HepG2 (cell line): ENCODE results near the gene SPACDR. TPM values are rescaled to one million over a fixed set of nuclear protein-coding genes. Genes with fewer than 3 reads are reported as not detected.

Source experiments
- ATAC-seq: fragments of 200-7000 bp; cut with Tn5 transposase; 3 replicates; pipeline ENCODE4 v1.9.1; 2020; ENCODE audit warnings: mild to moderate bottlenecking, moderate library complexity
- BruUV-seq: library from RNA; stranded (reverse); fragments of 400-500 nt; replicated peaks from 2 replicates; lab custom pipeline; 2021; lab: Mats Ljungman, UMichigan
- CTCF ChIA-PET: fragments of 300-600 bp; formaldehyde crosslinking; extraction: SDS; loops from one replicate; lab custom pipeline; 2021; ENCODE audit warnings: low total read pairs, inconsistent platforms, low intra/inter-chr PET ratio; lab: Yijun Ruan, JAX
- POLR2A ChIA-PET: fragments of 350-600 bp; sonication (Branson Sonifier 250); formaldehyde crosslinking; loops from one replicate; lab custom pipeline; 2020; ENCODE audit warnings: antibody characterized with exemption, inconsistent platforms; lab: Yijun Ruan, JAX
- DNase-seq: peaks from one replicate; pipeline ENCODE4 v3.0.0-alpha.2; 2015; ENCODE audit warnings: low spot score
- FAIRE-seq: peaks from 3 replicates; lab custom pipeline; 2011; peaks lifted over from hg19 to GRCh38; lab: Jason Lieb, UNC
- H2AFZ ChIP-seq: one replicate; pipeline ENCODE4 v1.6.1; 2011; ENCODE audit warnings: low read length, inconsistent platforms
- H3K27ac ChIP-seq: fragments of 300-600 bp; 3 replicates; pipeline ENCODE4 v1.8.0; 2011; ENCODE audit warnings: mixed run types, mild to moderate bottlenecking, mixed read lengths, low read length, inconsistent platforms; ENCODE audit not compliant: insufficient read depth; ENCODE audit errors: extremely low read length
- H3K27me3 ChIP-seq, 2 experiments: fragments of 200-600 bp in 1 of 2; 2 replicates in 1 of 2; 3 replicates in 1 of 2; pipeline versions ENCODE4 v1.6.0 to v1.8.0; 2011; ENCODE audit warnings: low read length in 2 of 2, mild to moderate bottlenecking in 2 of 2, moderate library complexity in 2 of 2, inconsistent platforms in 1 of 2; ENCODE audit not compliant: insufficient read depth in 2 of 2, control insufficient read depth in 1 of 2
- H3K36me3 ChIP-seq, 2 experiments: fragments of 200-600 bp in 1 of 2; replicated peaks in 1 of 2; 2 replicates in 1 of 2; 3 replicates in 1 of 2; pipeline versions ENCODE4 v1.5.1 to v1.8.0; 2011; ENCODE audit warnings: low read length in 2 of 2, inconsistent platforms in 1 of 2; ENCODE audit not compliant: insufficient read depth in 2 of 2, control insufficient read depth in 1 of 2
- H3K4me1 ChIP-seq: 2 replicates; pipeline ENCODE4 v1.5.1; 2012; ENCODE audit warnings: low read length, inconsistent platforms; ENCODE audit not compliant: insufficient read depth
- H3K4me2 ChIP-seq: 2 replicates; pipeline ENCODE4 v1.6.0; 2011; ENCODE audit warnings: low read depth, low read length, inconsistent platforms
- H3K4me3 ChIP-seq, 3 experiments: fragments of 200-600 bp in 1 of 3; sonication (generic), shearing (Covaris generic) in 1 of 3; replicated peaks in 1 of 3; 2 replicates each; pipeline ENCODE4 v1.5.1; 2011 to 2016; ENCODE audit warnings: low read length in 3 of 3, inconsistent platforms in 2 of 3, low read depth in 2 of 3, mild to moderate bottlenecking in 2 of 3, control low read depth in 1 of 3, mixed read lengths in 1 of 3; ENCODE audit not compliant: insufficient read depth in 1 of 3
- H3K79me2 ChIP-seq: one replicate; pipeline ENCODE4 v1.6.1; 2011; ENCODE audit warnings: low read length, inconsistent platforms; ENCODE audit not compliant: insufficient read depth
- H3K9ac ChIP-seq: 2 replicates; pipeline ENCODE4 v1.6.0; 2011; ENCODE audit warnings: mild to moderate bottlenecking, low read depth, low read length, inconsistent platforms; ENCODE audit not compliant: insufficient read depth
- H3K9me3 ChIP-seq: 2 replicates; pipeline ENCODE4 v1.5.1; 2012; ENCODE audit warnings: mild to moderate bottlenecking, low read length
- H4K20me1 ChIP-seq: 2 replicates; pipeline ENCODE4 v1.6.0; 2011; ENCODE audit warnings: inconsistent platforms, mild to moderate bottlenecking, low read length, moderate library complexity; ENCODE audit not compliant: insufficient read depth
- HDAC2 ChIP-seq: sonication (generic); formaldehyde crosslinking; IDR thresholded peaks from 2 replicates; pipeline ENCODE4 v1.4.0; 2020; ENCODE audit warnings: missing genetic modification reagents
- HOXD1 ChIP-seq: sonication (generic); formaldehyde crosslinking; IDR thresholded peaks from 2 replicates; pipeline ENCODE4 v1.5.0; 2020; ENCODE audit warnings: missing genetic modification reagents
- NFYC ChIP-seq: IDR thresholded peaks from 2 replicates; pipeline ENCODE4 v1.6.1; 2016; ENCODE audit warnings: missing genetic modification reagents, missing compliant biosample characterization
- PHF21A ChIP-seq: sonication (generic); formaldehyde crosslinking; IDR thresholded peaks from 2 replicates; pipeline ENCODE4 v1.5.0; 2020; ENCODE audit warnings: mild to moderate bottlenecking, missing genetic modification reagents
- PITX1 ChIP-seq: sonication (generic); formaldehyde crosslinking; IDR thresholded peaks from 2 replicates; pipeline ENCODE4 v1.5.1; 2020; ENCODE audit warnings: mild to moderate bottlenecking, missing genetic modification reagents
- RFXAP ChIP-seq: sonication (generic); formaldehyde crosslinking; IDR thresholded peaks from 2 replicates; pipeline ENCODE4 v1.4.0; 2020; ENCODE audit warnings: missing genetic modification reagents, borderline replicate concordance
- ZNF326 ChIP-seq: sonication (generic); formaldehyde crosslinking; IDR thresholded peaks from 2 replicates; pipeline ENCODE4 v1.4.0; 2020; ENCODE audit warnings: missing genetic modification reagents, borderline replicate concordance
- WGBS: methylation state at CpG from one replicate; pipeline ENCODE4 v1.1.6; 2017; ENCODE audit warnings: low lambda C conversion rate; 5-methylcytosine and 5-hydroxymethylcytosine counted together
- in situ Hi-C: cut with HindIII; loops from 2 replicates; pipeline ENCODE4 v1.10.0; 2017; ENCODE audit warnings: low pct_unique_long_range_greater_than_20kb; ENCODE audit not compliant: extremely low pct_ligation_motif_present
- intact Hi-C: fragments of 100-400 bp; cut with micrococcal nuclease; formaldehyde crosslinking; loops from one replicate; pipeline ENCODE4 v1.10.0; 2022; ENCODE audit not compliant: unreplicated experiment
- polyA plus RNA-seq, 8 experiments: library from polyadenylated mRNA; depleted of rRNA in 3 of 8; stranded (reverse) in 7 of 8; unstranded in 1 of 8; fragments of >200 nt; fragmentation: Illumina TruSeq in 4 of 8; extraction: Trizol in 4 of 8; gene quantifications; 2 replicates each; pipeline versions ENCODE4 v1.2.1 to v1.2.3, GENCODE V29; 2011 to 2016; ENCODE audit warnings: low read depth in 4 of 8, missing spikeins in 1 of 8, mixed read lengths in 1 of 8; ENCODE audit not compliant: insufficient read depth in 1 of 8
- total RNA-seq, 5 experiments: library from RNA; depleted of rRNA; stranded (reverse); fragments of >200 nt; fragmentation: Illumina TruSeq; extraction: Trizol; gene quantifications; 2 replicates each; pipeline ENCODE4 v1.2.3, GENCODE V29; 2016; ENCODE audit warnings: low read depth in 1 of 5
- TF ChIP-seq, protein P1 (sequence below): sonication (generic); formaldehyde crosslinking; IDR thresholded peaks from 2 replicates; pipeline ENCODE4 v1.9.0; 2021; ENCODE audit warnings: missing genetic modification reagents, mild to moderate bottlenecking, borderline replicate concordance
- TF ChIP-seq, protein P2 (sequence below): sonication (generic); formaldehyde crosslinking; IDR thresholded peaks from 2 replicates; pipeline ENCODE4 v1.5.0; 2020; ENCODE audit warnings: missing genetic modification reagents
- TF ChIP-seq, protein P3 (sequence below): sonication (generic); formaldehyde crosslinking; IDR thresholded peaks from 2 replicates; pipeline ENCODE4 v1.4.0; 2020; ENCODE audit warnings: mild to moderate bottlenecking, missing genetic modification reagents
- TF ChIP-seq, protein P4 (sequence below), 2 experiments: sonication (generic) in 1 of 2; formaldehyde crosslinking in 1 of 2; IDR thresholded peaks; 2 replicates each; pipeline versions ENCODE4 v1.4.0 to v1.6.1; 2016 to 2020; ENCODE audit warnings: borderline replicate concordance in 1 of 2, low read depth in 1 of 2, mild to moderate bottlenecking in 1 of 2, missing genetic modification reagents in 1 of 2

Gene SPACDR
- total and polyA plus RNA-seq, 2 of the 13 experiments (the other 11 are each of a cell fraction or from before 2014, with no cell fraction given): 0.41 TPM; not detected in 1

DNA sequence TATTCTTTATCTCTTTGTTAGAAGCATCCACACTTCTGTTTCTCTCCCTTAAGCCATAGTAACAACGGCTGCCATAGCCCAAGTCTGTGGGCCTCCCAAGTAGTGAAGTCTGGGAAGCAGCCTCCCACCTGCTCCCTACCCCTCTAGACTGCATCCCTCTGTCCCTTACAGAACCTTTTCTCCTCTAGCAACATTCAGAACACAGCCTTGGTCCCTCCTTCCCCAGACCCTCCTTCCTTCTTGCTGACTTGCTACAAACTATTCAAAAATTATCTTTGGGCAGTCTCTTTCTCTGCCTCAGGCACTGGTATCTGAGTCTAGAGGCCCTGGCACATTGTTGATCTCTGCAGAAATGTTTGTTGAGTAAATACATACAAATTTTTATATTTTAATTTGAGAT lies 17.4 kb upstream of the SPACDR start (continued):
- TF ChIP-seq, protein P1, sequence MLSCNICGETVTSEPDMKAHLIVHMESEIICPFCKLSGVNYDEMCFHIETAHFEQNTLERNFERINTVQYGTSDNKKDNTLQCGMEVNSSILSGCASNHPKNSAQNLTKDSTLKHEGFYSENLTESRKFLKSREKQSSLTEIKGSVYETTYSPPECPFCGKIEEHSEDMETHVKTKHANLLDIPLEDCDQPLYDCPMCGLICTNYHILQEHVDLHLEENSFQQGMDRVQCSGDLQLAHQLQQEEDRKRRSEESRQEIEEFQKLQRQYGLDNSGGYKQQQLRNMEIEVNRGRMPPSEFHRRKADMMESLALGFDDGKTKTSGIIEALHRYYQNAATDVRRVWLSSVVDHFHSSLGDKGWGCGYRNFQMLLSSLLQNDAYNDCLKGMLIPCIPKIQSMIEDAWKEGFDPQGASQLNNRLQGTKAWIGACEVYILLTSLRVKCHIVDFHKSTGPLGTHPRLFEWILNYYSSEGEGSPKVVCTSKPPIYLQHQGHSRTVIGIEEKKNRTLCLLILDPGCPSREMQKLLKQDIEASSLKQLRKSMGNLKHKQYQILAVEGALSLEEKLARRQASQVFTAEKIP: no peak
- no peak for TF ChIP-seq PHF21A (CRISPR knock-in tag)

DNA sequence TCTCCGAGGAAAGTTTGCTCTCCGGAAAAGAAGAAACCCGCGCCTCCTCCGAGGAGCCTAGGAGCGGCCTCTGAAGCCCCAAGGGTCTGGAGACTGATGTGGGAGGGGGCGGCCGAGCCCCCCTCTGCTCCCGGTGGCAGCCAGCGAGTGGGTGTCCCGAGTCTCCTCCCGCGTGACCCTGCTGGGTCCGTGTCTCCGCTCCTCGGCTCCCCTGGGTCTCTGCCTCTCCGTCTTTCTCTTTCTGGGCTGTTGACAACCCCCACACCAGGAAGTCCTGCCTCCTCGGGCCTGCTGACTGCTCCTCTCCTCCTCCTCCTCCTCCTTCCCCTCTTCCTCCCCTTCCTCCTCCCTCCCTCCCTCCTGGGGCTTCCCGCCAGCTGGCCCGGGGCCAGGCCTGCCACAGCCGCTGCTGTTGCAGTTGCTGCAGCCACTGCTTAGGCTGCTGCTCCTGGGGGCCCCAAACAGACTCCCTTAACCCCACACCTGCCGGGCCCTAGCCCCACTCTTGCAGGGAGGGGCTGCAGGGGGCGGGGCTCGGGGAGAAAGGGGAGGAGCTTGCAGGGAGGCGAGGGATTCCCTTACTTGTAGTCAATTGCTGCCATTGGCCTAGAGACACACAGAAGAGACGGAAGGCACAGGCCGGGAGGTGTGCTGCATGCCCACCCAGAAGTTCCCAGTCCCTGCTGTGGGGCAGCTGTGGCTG lies 15.0 kb upstream of the SPACDR start, which contains the start of gene TSC22D4:
Gene TSC22D4 (minus strand): TSS at position 257 of the 703 bp plus-strand sequence. CDS start 1,176 bp downstream, outside the sequence.
- in situ Hi-C loops (no loop called here), intact Hi-C loops (no loop called here)
- peak within 1 kb of the TSS; percentile 94 for H2AFZ ChIP-seq
- DNase-seq: peak; percentile 73
- CTCF ChIA-PET: interaction anchor here (1.1 kb wide), 1 partner anchor 10 kb away, joined by 3 read pairs; no protein-coding TSS in a partner anchor
- H3K4me1 ChIP-seq: peaks cover 30% of the 10 kb centered on the region
- H3K4me2 ChIP-seq: peak within 1 kb of the TSS; percentile 85
- peaks cover 1% of the 10 kb centered on the region for H3K79me2 ChIP-seq
- H3K4me3 ChIP-seq: peak within 1 kb of the TSS; percentile 72 to 96 (median 90)
- peaks cover 0 to 3% of the 10 kb centered on the region in 2 experiments; a peak in 3 of 5 replicates for H3K36me3 ChIP-seq
- peaks cover 0 to 13% of the 10 kb centered on the region in 2 experiments; a peak in 3 of 5 replicates for H3K27me3 ChIP-seq
- POLR2A ChIA-PET: interaction anchor here (0.6 to 2.2 kb wide), 12 partner anchors 9 to 1479 kb away, joined by 3 to 18 read pairs (median 4); partner anchors contain the start of genes AGFG2, FBXO24, LRCH4 and MEPCE
- no TSS peak for BruUV-seq
- H3K9ac ChIP-seq: peak within 1 kb of the TSS; percentile 75
- no peaks in the 10 kb centered on the region for H3K9me3 ChIP-seq
- 1% methylated on average over 11 of the region's 27 CpGs for WGBS
- peak within 1 kb of the TSS; percentile 37 for H3K27ac ChIP-seq
- no peaks in the 10 kb centered on the region for H4K20me1 ChIP-seq
- FAIRE-seq: peak; percentile 81
- peak; percentile 60 for ATAC-seq
- TF ChIP-seq, protein P2, sequence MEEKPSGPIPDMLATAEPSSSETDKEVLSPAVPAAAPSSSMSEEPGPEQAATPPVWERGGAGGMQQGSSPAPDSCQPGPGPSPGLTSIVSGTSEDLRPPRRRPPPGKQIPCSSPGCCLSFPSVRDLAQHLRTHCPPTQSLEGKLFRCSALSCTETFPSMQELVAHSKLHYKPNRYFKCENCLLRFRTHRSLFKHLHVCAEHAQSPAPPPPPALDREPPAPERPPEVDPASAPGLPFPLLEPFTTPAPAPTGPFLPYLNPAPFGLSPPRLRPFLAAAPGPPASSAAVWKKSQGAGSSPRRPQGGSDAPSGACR (CRISPR knock-in tag): peak; percentile 68
- TF ChIP-seq, protein P3, sequence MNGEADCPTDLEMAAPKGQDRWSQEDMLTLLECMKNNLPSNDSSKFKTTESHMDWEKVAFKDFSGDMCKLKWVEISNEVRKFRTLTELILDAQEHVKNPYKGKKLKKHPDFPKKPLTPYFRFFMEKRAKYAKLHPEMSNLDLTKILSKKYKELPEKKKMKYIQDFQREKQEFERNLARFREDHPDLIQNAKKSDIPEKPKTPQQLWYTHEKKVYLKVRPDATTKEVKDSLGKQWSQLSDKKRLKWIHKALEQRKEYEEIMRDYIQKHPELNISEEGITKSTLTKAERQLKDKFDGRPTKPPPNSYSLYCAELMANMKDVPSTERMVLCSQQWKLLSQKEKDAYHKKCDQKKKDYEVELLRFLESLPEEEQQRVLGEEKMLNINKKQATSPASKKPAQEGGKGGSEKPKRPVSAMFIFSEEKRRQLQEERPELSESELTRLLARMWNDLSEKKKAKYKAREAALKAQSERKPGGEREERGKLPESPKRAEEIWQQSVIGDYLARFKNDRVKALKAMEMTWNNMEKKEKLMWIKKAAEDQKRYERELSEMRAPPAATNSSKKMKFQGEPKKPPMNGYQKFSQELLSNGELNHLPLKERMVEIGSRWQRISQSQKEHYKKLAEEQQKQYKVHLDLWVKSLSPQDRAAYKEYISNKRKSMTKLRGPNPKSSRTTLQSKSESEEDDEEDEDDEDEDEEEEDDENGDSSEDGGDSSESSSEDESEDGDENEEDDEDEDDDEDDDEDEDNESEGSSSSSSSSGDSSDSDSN (CRISPR knock-in tag): peak; percentile 31; the same call in 1 of the 2 replicates
- TF ChIP-seq PITX1 (CRISPR knock-in tag): 0 out of 2 replicates have a peak, but pooled peaks have one; percentile 41
- TF ChIP-seq NFYC (CRISPR knock-in tag): no peak
- TF ChIP-seq ZNF326 (CRISPR knock-in tag): no peak
- TF ChIP-seq RFXAP (CRISPR knock-in tag): peak; percentile 73
- TF ChIP-seq HOXD1: peak; percentile 40; the same call in 1 of the 2 replicates
- TF ChIP-seq HDAC2 (CRISPR knock-in tag): 0 out of 2 replicates have a peak, but pooled peaks have one; percentile 37
- TF ChIP-seq, protein P4, sequence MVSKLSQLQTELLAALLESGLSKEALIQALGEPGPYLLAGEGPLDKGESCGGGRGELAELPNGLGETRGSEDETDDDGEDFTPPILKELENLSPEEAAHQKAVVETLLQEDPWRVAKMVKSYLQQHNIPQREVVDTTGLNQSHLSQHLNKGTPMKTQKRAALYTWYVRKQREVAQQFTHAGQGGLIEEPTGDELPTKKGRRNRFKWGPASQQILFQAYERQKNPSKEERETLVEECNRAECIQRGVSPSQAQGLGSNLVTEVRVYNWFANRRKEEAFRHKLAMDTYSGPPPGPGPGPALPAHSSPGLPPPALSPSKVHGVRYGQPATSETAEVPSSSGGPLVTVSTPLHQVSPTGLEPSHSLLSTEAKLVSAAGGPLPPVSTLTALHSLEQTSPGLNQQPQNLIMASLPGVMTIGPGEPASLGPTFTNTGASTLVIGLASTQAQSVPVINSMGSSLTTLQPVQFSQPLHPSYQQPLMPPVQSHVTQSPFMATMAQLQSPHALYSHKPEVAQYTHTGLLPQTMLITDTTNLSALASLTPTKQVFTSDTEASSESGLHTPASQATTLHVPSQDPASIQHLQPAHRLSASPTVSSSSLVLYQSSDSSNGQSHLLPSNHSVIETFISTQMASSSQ (IDR thresholded peaks at IDR 0.05; ENCODE audit: low read depth): no peak
- TF ChIP-seq, protein P4 (CRISPR knock-in tag; IDR thresholded peaks at IDR 0.05; ENCODE audit: borderline replicate concordance): peak; percentile 18; the same call in 1 of the 2 replicates
